HepG2 (cell line): ENCODE measurements around the gene CELF2. TPM values are rescaled to one million over a fixed set of nuclear protein-coding genes. Genes with fewer than 3 reads are reported as not detected.

Experiments used
- ATAC-seq: fragments of 200-7000 bp; cut with Tn5 transposase; 3 replicates; pipeline ENCODE4 v1.9.1; 2020; ENCODE audit warnings: mild to moderate bottlenecking, moderate library complexity
- BruUV-seq: library from RNA; stranded (reverse); fragments of 400-500 nt; replicated peaks from 2 replicates; lab custom pipeline; 2021; lab: Mats Ljungman, UMichigan
- CTCF ChIA-PET: fragments of 300-600 bp; formaldehyde crosslinking; extraction: SDS; loops from one replicate; lab custom pipeline; 2021; ENCODE audit warnings: low total read pairs, inconsistent platforms, low intra/inter-chr PET ratio; lab: Yijun Ruan, JAX
- POLR2A ChIA-PET: fragments of 350-600 bp; sonication (Branson Sonifier 250); formaldehyde crosslinking; loops from one replicate; lab custom pipeline; 2020; ENCODE audit warnings: antibody characterized with exemption, inconsistent platforms; lab: Yijun Ruan, JAX
- DNase-seq: peaks from one replicate; pipeline ENCODE4 v3.0.0-alpha.2; 2015; ENCODE audit warnings: low spot score
- FAIRE-seq: peaks from 3 replicates; lab custom pipeline; 2011; peaks lifted over from hg19 to GRCh38; lab: Jason Lieb, UNC
- H2AFZ ChIP-seq: one replicate; pipeline ENCODE4 v1.6.1; 2011; ENCODE audit warnings: low read length, inconsistent platforms
- H3K27ac ChIP-seq: fragments of 300-600 bp; 3 replicates; pipeline ENCODE4 v1.8.0; 2011; ENCODE audit warnings: mixed run types, mild to moderate bottlenecking, mixed read lengths, low read length, inconsistent platforms; ENCODE audit not compliant: insufficient read depth; ENCODE audit errors: extremely low read length
- H3K27me3 ChIP-seq, 2 experiments: fragments of 200-600 bp in 1 of 2; 2 replicates in 1 of 2; 3 replicates in 1 of 2; pipeline versions ENCODE4 v1.6.0 to v1.8.0; 2011; ENCODE audit warnings: low read length in 2 of 2, mild to moderate bottlenecking in 2 of 2, moderate library complexity in 2 of 2, inconsistent platforms in 1 of 2; ENCODE audit not compliant: insufficient read depth in 2 of 2, control insufficient read depth in 1 of 2
- H3K36me3 ChIP-seq, 2 experiments: fragments of 200-600 bp in 1 of 2; replicated peaks in 1 of 2; 2 replicates in 1 of 2; 3 replicates in 1 of 2; pipeline versions ENCODE4 v1.5.1 to v1.8.0; 2011; ENCODE audit warnings: low read length in 2 of 2, inconsistent platforms in 1 of 2; ENCODE audit not compliant: insufficient read depth in 2 of 2, control insufficient read depth in 1 of 2
- H3K4me1 ChIP-seq: 2 replicates; pipeline ENCODE4 v1.5.1; 2012; ENCODE audit warnings: low read length, inconsistent platforms; ENCODE audit not compliant: insufficient read depth
- H3K4me2 ChIP-seq: 2 replicates; pipeline ENCODE4 v1.6.0; 2011; ENCODE audit warnings: low read depth, low read length, inconsistent platforms
- H3K4me3 ChIP-seq, 3 experiments: fragments of 200-600 bp in 1 of 3; sonication (generic), shearing (Covaris generic) in 1 of 3; replicated peaks in 1 of 3; 2 replicates each; pipeline ENCODE4 v1.5.1; 2011 to 2016; ENCODE audit warnings: low read length in 3 of 3, inconsistent platforms in 2 of 3, low read depth in 2 of 3, mild to moderate bottlenecking in 2 of 3, control low read depth in 1 of 3, mixed read lengths in 1 of 3; ENCODE audit not compliant: insufficient read depth in 1 of 3
- H3K79me2 ChIP-seq: one replicate; pipeline ENCODE4 v1.6.1; 2011; ENCODE audit warnings: low read length, inconsistent platforms; ENCODE audit not compliant: insufficient read depth
- H3K9ac ChIP-seq: 2 replicates; pipeline ENCODE4 v1.6.0; 2011; ENCODE audit warnings: mild to moderate bottlenecking, low read depth, low read length, inconsistent platforms; ENCODE audit not compliant: insufficient read depth
- H3K9me3 ChIP-seq: 2 replicates; pipeline ENCODE4 v1.5.1; 2012; ENCODE audit warnings: mild to moderate bottlenecking, low read length
- H4K20me1 ChIP-seq: 2 replicates; pipeline ENCODE4 v1.6.0; 2011; ENCODE audit warnings: inconsistent platforms, mild to moderate bottlenecking, low read length, moderate library complexity; ENCODE audit not compliant: insufficient read depth
- CREB1 ChIP-seq, 2 experiments: fragments of 450-650 bp in 1 of 2; IDR thresholded peaks; 2 replicates each; pipeline ENCODE4 v1.6.1; 2016 to 2017; ENCODE audit warnings: control low read depth in 1 of 2, mild to moderate bottlenecking in 1 of 2, missing compliant biosample characterization in 1 of 2, missing genetic modification characterization in 1 of 2
- CREM ChIP-seq, 2 experiments: sonication (generic) in 1 of 2; formaldehyde crosslinking in 1 of 2; IDR thresholded peaks; 2 replicates each; pipeline versions ENCODE4 v1.4.0 to v1.6.1; 2016 to 2020; ENCODE audit warnings: antibody characterized with exemption in 1 of 2, mild to moderate bottlenecking in 1 of 2, missing genetic modification reagents in 1 of 2
- DR1 ChIP-seq: sonication (generic); formaldehyde crosslinking; IDR thresholded peaks from 2 replicates; pipeline ENCODE4 v1.8.0; 2021; ENCODE audit warnings: mild to moderate bottlenecking, missing genetic modification reagents, inconsistent platforms
- HOXA9 ChIP-seq: sonication (generic); formaldehyde crosslinking; IDR thresholded peaks from 2 replicates; pipeline ENCODE4 v1.8.1; 2022; ENCODE audit warnings: missing genetic modification reagents, mild to moderate bottlenecking, moderate library complexity, borderline replicate concordance
- MTERF4 ChIP-seq: sonication (generic); formaldehyde crosslinking; IDR thresholded peaks from 2 replicates; pipeline ENCODE4 v1.8.0; 2023; ENCODE audit warnings: mild to moderate bottlenecking, missing genetic modification reagents
- PAF1 ChIP-seq: IDR thresholded peaks from 2 replicates; pipeline ENCODE4 v1.6.1; 2016; ENCODE audit warnings: missing genetic modification reagents, missing compliant biosample characterization
- SOX13 ChIP-seq, 3 experiments: fragments of 450-650 bp in 1 of 3; sonication (generic) in 1 of 3; formaldehyde crosslinking in 1 of 3; IDR thresholded peaks in 2 of 3; conservative IDR thresholded peaks in 1 of 3; 2 replicates each; pipeline versions ENCODE4 v1.5.0 to v1.6.1; 2016 to 2020; ENCODE audit warnings: antibody characterized with exemption in 1 of 3, mild to moderate bottlenecking in 1 of 3, missing compliant biosample characterization in 1 of 3, missing genetic modification reagents in 1 of 3, moderate library complexity in 1 of 3
- ZNF121 ChIP-seq: sonication (generic); formaldehyde crosslinking; IDR thresholded peaks from 2 replicates; pipeline ENCODE4 v1.5.0; 2020; ENCODE audit warnings: mild to moderate bottlenecking, missing genetic modification reagents
- WGBS: methylation state at CpG from one replicate; pipeline ENCODE4 v1.1.6; 2017; ENCODE audit warnings: low lambda C conversion rate; 5-methylcytosine and 5-hydroxymethylcytosine counted together
- in situ Hi-C: cut with HindIII; loops from 2 replicates; pipeline ENCODE4 v1.10.0; 2017; ENCODE audit warnings: low pct_unique_long_range_greater_than_20kb; ENCODE audit not compliant: extremely low pct_ligation_motif_present
- intact Hi-C: fragments of 100-400 bp; cut with micrococcal nuclease; formaldehyde crosslinking; loops from one replicate; pipeline ENCODE4 v1.10.0; 2022; ENCODE audit not compliant: unreplicated experiment
- polyA plus RNA-seq, 8 experiments: library from polyadenylated mRNA; depleted of rRNA in 3 of 8; stranded (reverse) in 7 of 8; unstranded in 1 of 8; fragments of >200 nt; fragmentation: Illumina TruSeq in 4 of 8; extraction: Trizol in 4 of 8; gene quantifications; 2 replicates each; pipeline versions ENCODE4 v1.2.1 to v1.2.3, GENCODE V29; 2011 to 2016; ENCODE audit warnings: low read depth in 4 of 8, missing spikeins in 1 of 8, mixed read lengths in 1 of 8; ENCODE audit not compliant: insufficient read depth in 1 of 8
- total RNA-seq, 5 experiments: library from RNA; depleted of rRNA; stranded (reverse); fragments of >200 nt; fragmentation: Illumina TruSeq; extraction: Trizol; gene quantifications; 2 replicates each; pipeline ENCODE4 v1.2.3, GENCODE V29; 2016; ENCODE audit warnings: low read depth in 1 of 5
- TF ChIP-seq, protein P1 (sequence below): sonication (generic); formaldehyde crosslinking; IDR thresholded peaks from 2 replicates; pipeline ENCODE4 v1.4.0; 2020; ENCODE audit warnings: missing genetic modification reagents
- TF ChIP-seq, protein P2 (sequence below): IDR thresholded peaks from 2 replicates; pipeline ENCODE4 v1.6.1; 2016; ENCODE audit warnings: low read depth, control low read depth

CELF2 gene
- total and polyA plus RNA-seq, 2 of the 13 experiments (the other 11 are each of a cell fraction or from before 2014, with no cell fraction given): not detected

DNA sequence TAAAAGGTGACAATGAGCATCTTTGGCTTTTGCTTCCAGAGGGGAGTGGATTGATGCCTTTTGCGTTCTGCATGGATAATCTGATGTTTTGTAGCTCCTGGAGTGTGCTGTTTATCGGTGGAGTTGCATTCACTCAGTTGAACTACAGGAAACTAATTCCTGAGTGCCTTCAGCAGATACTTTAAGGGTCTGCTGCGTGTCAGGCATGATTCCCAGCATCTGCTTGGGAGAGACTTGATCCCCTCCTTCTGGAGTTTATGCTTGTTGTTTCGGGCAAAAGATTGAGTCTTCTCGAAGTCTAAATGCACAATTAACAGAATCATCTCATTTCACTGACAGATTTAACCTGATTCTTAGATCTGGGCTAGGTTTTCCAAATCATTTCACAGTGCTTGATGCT, 46.2 kb downstream of the CELF2 start:
- H3K36me3 ChIP-seq: no peaks in the 10 kb centered on the region
- POLR2A ChIA-PET: no interaction called here

More for the DNA sequence above, 46.2 kb downstream of the CELF2 start:
- Histone ChIP-seq H3K9me3 (no peaks in the 10 kb centered on the region; the same call in 1 of the 2 replicates), H3K79me2 (no peaks in the 10 kb centered on the region), H3K4me1 (no peaks in the 10 kb centered on the region), H3K27me3 (peaks cover 0 to 4% of the 10 kb centered on the region in 2 experiments; a peak in 1 of 5 replicates), H2AFZ (no peak overlapping the region), H4K20me1 (no peaks in the 10 kb centered on the region), H3K4me2 (no peak overlapping the region), H3K4me3 (no peak overlapping the region), H3K9ac (no peak overlapping the region), H3K27ac (no peak overlapping the region)
- no TSS peak for BruUV-seq
- intact Hi-C loops: no loop called here
- TF ChIP-seq CREB1 (IDR thresholded peaks at IDR 0.05) (no peak), CREB1 (CRISPR knock-in tag; IDR thresholded peaks at IDR 0.05) (no peak), HOXA9 (CRISPR knock-in tag) (no peak), PAF1 (CRISPR knock-in tag) (no peak), DR1 (no peak), SOX13 (IDR thresholded peaks at IDR 0.05) (no peak), SOX13 (CRISPR knock-in tag; conservative IDR thresholded peaks at IDR 0.05 in 1 of 2, IDR thresholded peaks at IDR 0.05 in 1 of 2) (no peak), CREM (IDR thresholded peaks at IDR 0.05) (no peak), CREM (CRISPR knock-in tag; IDR thresholded peaks at IDR 0.05) (no peak), ZNF121 (CRISPR knock-in tag) (no peak), MTERF4 (no peak)
- TF ChIP-seq, protein P1, sequence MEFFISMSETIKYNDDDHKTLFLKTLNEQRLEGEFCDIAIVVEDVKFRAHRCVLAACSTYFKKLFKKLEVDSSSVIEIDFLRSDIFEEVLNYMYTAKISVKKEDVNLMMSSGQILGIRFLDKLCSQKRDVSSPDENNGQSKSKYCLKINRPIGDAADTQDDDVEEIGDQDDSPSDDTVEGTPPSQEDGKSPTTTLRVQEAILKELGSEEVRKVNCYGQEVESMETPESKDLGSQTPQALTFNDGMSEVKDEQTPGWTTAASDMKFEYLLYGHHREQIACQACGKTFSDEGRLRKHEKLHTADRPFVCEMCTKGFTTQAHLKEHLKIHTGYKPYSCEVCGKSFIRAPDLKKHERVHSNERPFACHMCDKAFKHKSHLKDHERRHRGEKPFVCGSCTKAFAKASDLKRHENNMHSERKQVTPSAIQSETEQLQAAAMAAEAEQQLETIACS (CRISPR knock-in tag): no peak
- TF ChIP-seq, protein P2, sequence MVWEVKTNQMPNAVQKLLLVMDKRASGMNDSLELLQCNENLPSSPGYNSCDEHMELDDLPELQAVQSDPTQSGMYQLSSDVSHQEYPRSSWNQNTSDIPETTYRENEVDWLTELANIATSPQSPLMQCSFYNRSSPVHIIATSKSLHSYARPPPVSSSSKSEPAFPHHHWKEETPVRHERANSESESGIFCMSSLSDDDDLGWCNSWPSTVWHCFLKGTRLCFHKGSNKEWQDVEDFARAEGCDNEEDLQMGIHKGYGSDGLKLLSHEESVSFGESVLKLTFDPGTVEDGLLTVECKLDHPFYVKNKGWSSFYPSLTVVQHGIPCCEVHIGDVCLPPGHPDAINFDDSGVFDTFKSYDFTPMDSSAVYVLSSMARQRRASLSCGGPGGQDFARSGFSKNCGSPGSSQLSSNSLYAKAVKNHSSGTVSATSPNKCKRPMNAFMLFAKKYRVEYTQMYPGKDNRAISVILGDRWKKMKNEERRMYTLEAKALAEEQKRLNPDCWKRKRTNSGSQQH (CRISPR knock-in tag): no peak
- ATAC-seq (no peak), DNase-seq (no peak), FAIRE-seq (no peak)
- in situ Hi-C loops: no loop called here
- CTCF ChIA-PET: no interaction called here
- WGBS: 0% methylated on average over 5 of the region's 5 CpGs
